GM13976 (cell line): ENCODE data around the gene ESPN.

Source experiments
- DNase-seq: peaks from one replicate; pipeline ENCODE4 v3.0.0; 2012; ENCODE audit warnings: low spot score
- in situ Hi-C: fragments of 300-500 bp; cut with MboI; formaldehyde crosslinking; loops from one replicate; pipeline ENCODE4 v1.12.0; 2022; ENCODE audit warnings: low sequenced_read_pairs, mixed read lengths, inconsistent platforms; ENCODE audit not compliant: unreplicated experiment
- TF ChIP-seq, protein P1 (sequence below): IDR thresholded peaks from 2 replicates; pipeline ENCODE4 v1.5.1; 2012; ENCODE audit warnings: borderline replicate concordance, mild to moderate bottlenecking; ENCODE audit not compliant: insufficient read depth; ENCODE audit errors: extremely low read depth, missing control alignments, control extremely low read depth

Gene ESPN

GRCh38 chr1:6468729-6469461 is 44.3 kb downstream of the ESPN start:
- no peak for DNase-seq
- TF ChIP-seq, protein P1, sequence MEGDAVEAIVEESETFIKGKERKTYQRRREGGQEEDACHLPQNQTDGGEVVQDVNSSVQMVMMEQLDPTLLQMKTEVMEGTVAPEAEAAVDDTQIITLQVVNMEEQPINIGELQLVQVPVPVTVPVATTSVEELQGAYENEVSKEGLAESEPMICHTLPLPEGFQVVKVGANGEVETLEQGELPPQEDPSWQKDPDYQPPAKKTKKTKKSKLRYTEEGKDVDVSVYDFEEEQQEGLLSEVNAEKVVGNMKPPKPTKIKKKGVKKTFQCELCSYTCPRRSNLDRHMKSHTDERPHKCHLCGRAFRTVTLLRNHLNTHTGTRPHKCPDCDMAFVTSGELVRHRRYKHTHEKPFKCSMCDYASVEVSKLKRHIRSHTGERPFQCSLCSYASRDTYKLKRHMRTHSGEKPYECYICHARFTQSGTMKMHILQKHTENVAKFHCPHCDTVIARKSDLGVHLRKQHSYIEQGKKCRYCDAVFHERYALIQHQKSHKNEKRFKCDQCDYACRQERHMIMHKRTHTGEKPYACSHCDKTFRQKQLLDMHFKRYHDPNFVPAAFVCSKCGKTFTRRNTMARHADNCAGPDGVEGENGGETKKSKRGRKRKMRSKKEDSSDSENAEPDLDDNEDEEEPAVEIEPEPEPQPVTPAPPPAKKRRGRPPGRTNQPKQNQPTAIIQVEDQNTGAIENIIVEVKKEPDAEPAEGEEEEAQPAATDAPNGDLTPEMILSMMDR = no peak
- in situ Hi-C loops = no loop called here

DNA sequence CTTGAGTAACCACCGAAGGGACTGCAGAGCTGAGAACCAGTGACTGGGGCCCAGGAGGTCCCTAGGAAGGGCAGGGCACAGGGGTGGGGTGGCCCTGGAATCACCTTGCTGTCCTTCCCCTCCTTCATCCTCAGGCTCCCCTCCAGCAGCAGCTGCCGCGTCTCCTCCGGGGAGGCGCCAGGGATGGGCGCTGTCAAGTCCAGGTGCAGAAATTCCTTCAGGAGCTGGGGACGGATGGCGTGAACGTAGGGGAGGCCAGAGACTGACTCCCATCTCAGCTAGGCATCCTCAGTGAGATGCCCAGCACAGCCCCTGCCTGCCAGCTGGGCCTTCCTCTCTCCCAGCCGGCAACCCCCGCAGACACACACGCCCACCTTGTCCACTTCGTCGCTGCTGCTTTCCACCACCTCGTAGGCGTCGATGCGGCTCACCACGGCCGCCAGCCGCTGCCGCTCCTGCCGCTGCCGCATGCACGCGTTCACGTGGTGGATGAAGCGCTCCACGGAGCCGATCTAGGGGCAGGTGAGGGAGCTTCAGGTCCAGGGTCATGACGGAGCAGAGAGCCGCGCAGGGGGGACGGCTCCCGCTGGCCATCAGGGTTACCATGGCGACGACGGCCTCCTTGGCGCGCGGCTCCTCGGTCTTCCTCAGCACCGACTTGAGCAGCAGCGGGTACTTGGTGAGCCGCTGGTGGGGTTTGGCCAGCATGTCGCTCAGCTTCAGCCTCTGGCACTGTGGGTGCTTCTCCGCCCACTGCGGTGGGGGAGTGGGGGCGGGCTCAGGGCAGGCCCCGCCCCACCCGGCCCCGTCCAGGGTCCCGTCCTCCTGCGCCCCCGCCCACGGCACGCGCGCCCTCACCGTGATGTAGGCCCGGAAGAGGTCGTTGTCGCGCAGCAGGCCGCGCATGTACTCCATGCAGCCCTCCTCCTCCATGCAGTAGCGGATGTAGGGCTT is 45.8 kb downstream of the ESPN start:
- TF ChIP-seq, protein P1 = no peak
- in situ Hi-C loops = no loop called here
- DNase-seq = no peak

GRCh38 chr1:6471086-6471969 is 46.8 kb downstream of the ESPN start:
- TF ChIP-seq, protein P1 = no peak
- in situ Hi-C loops = no loop called here
- no peak for DNase-seq

DNA sequence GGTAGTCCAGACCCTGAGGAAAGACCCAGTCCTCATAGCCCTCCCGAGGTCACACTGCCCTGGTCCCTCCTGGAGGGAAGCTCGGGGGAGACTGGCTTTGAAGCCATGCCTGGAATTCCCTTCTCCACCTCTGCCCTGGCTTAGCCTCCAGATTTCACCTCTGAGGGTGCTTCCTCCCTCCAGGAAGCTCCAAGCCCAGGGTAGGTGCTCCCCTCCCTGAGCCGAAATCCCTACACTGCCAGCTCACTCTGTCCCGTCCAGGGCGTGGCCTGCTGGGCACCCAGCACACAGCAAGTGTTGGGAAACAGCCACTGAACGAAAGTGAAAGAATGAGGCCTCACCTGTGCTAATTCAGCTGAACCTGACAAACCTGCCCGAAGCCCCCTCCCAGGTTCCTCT is 47.4 kb downstream of the ESPN start:
- in situ Hi-C loops = no loop called here
- TF ChIP-seq, protein P1 = no peak
- DNase-seq = no peak

DNA sequence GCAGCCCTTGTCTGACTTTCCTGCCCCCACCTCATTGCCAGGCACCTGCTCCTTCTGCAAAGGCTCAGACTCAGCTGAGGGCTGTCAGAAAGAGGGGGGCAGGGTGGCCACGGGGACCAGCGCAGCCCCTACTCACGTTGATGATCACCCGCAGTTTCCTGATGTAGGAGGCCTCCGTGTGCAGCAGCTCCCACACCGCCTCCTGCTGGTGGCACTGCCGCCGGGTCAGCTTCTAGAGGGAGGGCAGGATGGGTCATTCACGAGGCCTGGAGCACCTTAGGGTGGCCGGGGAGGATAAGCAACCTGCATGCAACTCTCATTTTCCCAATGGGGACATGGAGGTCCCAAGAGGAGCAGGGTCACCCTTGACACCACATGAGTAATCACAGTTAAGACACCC is 47.8 kb downstream of the ESPN start:
- TF ChIP-seq, protein P1 = no peak
- DNase-seq = no peak
- in situ Hi-C loops = no loop called here

DNA sequence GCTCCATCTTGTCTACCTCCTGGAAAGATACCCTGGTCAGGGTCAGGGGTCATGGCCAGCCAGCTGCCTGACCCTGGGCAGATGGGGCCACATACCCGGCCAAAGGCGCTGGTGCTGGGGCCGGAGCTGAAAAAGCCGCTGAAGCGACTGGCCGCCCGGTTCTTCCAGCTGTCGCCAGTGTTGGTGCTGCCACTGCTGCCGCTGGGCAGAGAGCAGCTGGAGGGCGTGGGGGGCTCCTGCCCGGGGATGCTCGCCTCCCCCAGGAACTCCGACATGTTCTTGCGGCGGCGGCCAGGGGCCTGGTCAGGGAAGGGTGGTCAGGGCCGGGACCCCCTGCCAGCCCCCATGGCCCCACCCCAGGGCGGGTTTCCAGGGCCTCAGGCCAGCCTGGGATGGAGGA is 48.6 kb downstream of the ESPN start:
- TF ChIP-seq, protein P1 = no peak
- no peak for DNase-seq
- in situ Hi-C loops = no loop called here
